GM10266 (cell line): ENCODE data around the gene CFAP161.

ENCODE experiments used
- DNase-seq: peaks from one replicate; pipeline ENCODE4 v3.0.0; 2012; ENCODE audit errors: extremely low spot score
- CTCF ChIP-seq: IDR thresholded peaks from 2 replicates; pipeline ENCODE4 v1.5.1; 2012; ENCODE audit warnings: mild to moderate bottlenecking, low read depth; ENCODE audit not compliant: control insufficient read depth, insufficient read depth; ENCODE audit errors: missing control alignments

The CFAP161 gene

GRCh38 chr15:81195339-81195864 lies 61.3 kb downstream of the CFAP161 start:
- no peak for TF ChIP-seq CTCF
- no peak for DNase-seq

GRCh38 chr15:81196576-81197254 lies 62.6 kb downstream of the CFAP161 start, which contains the start of gene IL16:
IL16 (plus strand) TSS chr15:81196879; CDS start chr15:81225400, 28,521 bp downstream.
- DNase-seq = no peak
- TF ChIP-seq CTCF = no peak

- no peak for DNase-seq
- no peak for TF ChIP-seq CTCF
Measured at GRCh38 chr15:81197255-81197630, 63.2 kb downstream of the CFAP161 start.

GRCh38 chr15:81197688-81198281 lies 63.7 kb downstream of the CFAP161 start:
- DNase-seq = no peak
- no peak for TF ChIP-seq CTCF
